B cell (primary cell): Measurements from ENCODE around the gene SWAP70. TPM values are rescaled to one million over a fixed set of nuclear protein-coding genes. Genes with fewer than 3 reads are reported as not detected.
A peak's percentile ranks its signal among the peaks of the same experiment; 100 is the strongest.

Experiments
- ATAC-seq: fragments of 200-7000 bp; cut with Tn5 transposase; one replicate; pipeline ENCODE4 v1.10.0; 2021; ENCODE audit warnings: low read depth, mild to moderate bottlenecking, moderate number of reproducible peaks, moderate library complexity
- CTCF ChIA-PET: fragments of 350-600 bp; sonication (Branson Sonifier 250); formaldehyde crosslinking; loops from one replicate; lab custom pipeline; 2021; ENCODE audit warnings: antibody characterized with exemption, inconsistent platforms; lab: Charles Lee
- POLR2A ChIA-PET: fragments of 350-600 bp; sonication (Branson Sonifier 250); formaldehyde crosslinking; loops from one replicate; lab custom pipeline; 2021; ENCODE audit warnings: antibody characterized with exemption; lab: Charles Lee
- DNase-seq: peaks from one replicate; pipeline ENCODE4 v3.0.0; 2013
- H2AFZ ChIP-seq: 2 replicates; pipeline ENCODE4 v1.6.1; 2012; ENCODE audit warnings: mild to moderate bottlenecking, low read depth, low read length; ENCODE audit not compliant: insufficient read depth, poor library complexity, severe bottlenecking
- H3K27ac ChIP-seq, 2 donors: 1 replicate in 1 of 2; 2 replicates in 1 of 2; pipeline ENCODE4 v1.5.1; 2012 to 2013; ENCODE audit warnings: low read length in 2 of 2, mild to moderate bottlenecking in 2 of 2, moderate library complexity in 1 of 2
- H3K27me3 ChIP-seq, 4 experiments: fragments of 200-600 bp in 1 of 4; sonication (generic) in 1 of 4; replicated peaks in 1 of 4; 1 replicate in 2 of 4; 2 replicates in 2 of 4; pipeline versions ENCODE4 v1.6.1 to v1.7.0; 2013 to 2016; ENCODE audit warnings: low read length in 3 of 4, mild to moderate bottlenecking in 2 of 4, mixed read lengths in 1 of 4, moderate library complexity in 1 of 4; ENCODE audit not compliant: insufficient read depth in 4 of 4, control insufficient read depth in 3 of 4; ENCODE audit errors: control extremely low read depth in 1 of 4
- H3K36me3 ChIP-seq, 2 experiments: replicated peaks in 1 of 2; 1 replicate in 1 of 2; 2 replicates in 1 of 2; pipeline versions ENCODE4 v1.6.1 to v1.7.1; 2013; ENCODE audit warnings: low read length in 1 of 2; ENCODE audit not compliant: insufficient read depth in 2 of 2, control insufficient read depth in 1 of 2; ENCODE audit errors: control extremely low read depth in 1 of 2, extremely low read depth in 1 of 2
- H3K4me1 ChIP-seq, 2 donors: fragments of 200-600 bp in 1 of 2; sonication (generic) in 1 of 2; 1 replicate in 1 of 2; 2 replicates in 1 of 2; pipeline versions ENCODE4 v1.5.1 to v1.6.1; 2013 to 2017; ENCODE audit warnings: low read length in 2 of 2; ENCODE audit not compliant: control insufficient read depth in 2 of 2, insufficient read depth in 2 of 2
- H3K4me2 ChIP-seq: replicated peaks from 2 replicates; pipeline ENCODE3; 2012; ENCODE audit warnings: mild to moderate bottlenecking, low read depth, low read length; ENCODE audit not compliant: poor library complexity, severe bottlenecking
- H3K4me3 ChIP-seq, 5 experiments: fragments of 200-600 bp in 1 of 5; sonication (generic) in 1 of 5; 1 replicate in 3 of 5; 2 replicates in 2 of 5; pipeline versions ENCODE4 v1.5.1 to v1.7.0; 2011 to 2016; ENCODE audit warnings: low read length in 4 of 5, mild to moderate bottlenecking in 4 of 5, low read depth in 2 of 5, control low read depth in 1 of 5, moderate library complexity in 1 of 5; ENCODE audit not compliant: insufficient read depth in 1 of 5; ENCODE audit errors: control extremely low read depth in 1 of 5, extremely low read depth in 1 of 5
- H3K79me2 ChIP-seq: fragments of 200-600 bp; sonication (generic); one replicate; pipeline ENCODE4 v1.6.0; 2016; ENCODE audit warnings: low read length; ENCODE audit not compliant: control insufficient read depth, insufficient read depth
- H3K9ac ChIP-seq: fragments of 200-600 bp; sonication (generic); 2 replicates; pipeline ENCODE4 v1.6.1; 2017; ENCODE audit warnings: mild to moderate bottlenecking, low read length, moderate library complexity
- H3K9me3 ChIP-seq, 3 donors: one replicate each; pipeline versions ENCODE4 v1.6.1 to v1.7.1; 2013; ENCODE audit warnings: low read length in 2 of 3; ENCODE audit not compliant: control insufficient read depth in 2 of 3, insufficient read depth in 1 of 3; ENCODE audit errors: control extremely low read depth in 1 of 3
- H4K20me1 ChIP-seq: 2 replicates; pipeline ENCODE4 v1.6.0; 2012; ENCODE audit warnings: mild to moderate bottlenecking, low read length; ENCODE audit not compliant: insufficient read depth, control insufficient read depth, poor library complexity, severe bottlenecking
- H3K27ac Mint-ChIP-seq: one replicate; pipeline ENCODE4 v1.8.0; 2021; ENCODE audit warnings: mixed read lengths
- H3K27me3 Mint-ChIP-seq: one replicate; pipeline ENCODE4 v1.8.0; 2021; ENCODE audit warnings: mixed read lengths
- H3K4me1 Mint-ChIP-seq: one replicate; pipeline ENCODE4 v1.8.0; 2021; ENCODE audit warnings: mixed read lengths
- H3K4me3 Mint-ChIP-seq: one replicate; pipeline ENCODE4 v1.8.0; 2021; ENCODE audit warnings: mixed read lengths
- H3K9me3 Mint-ChIP-seq: one replicate; pipeline ENCODE4 v1.8.0; 2022; ENCODE audit warnings: mixed read lengths; ENCODE audit not compliant: insufficient read depth
- CTCF ChIP-seq: fragments of 200-600 bp; IDR thresholded peaks from one replicate; pipeline ENCODE4 v1.8.0; 2022; ENCODE audit warnings: antibody characterized with exemption, mild to moderate bottlenecking
- EZH2 ChIP-seq: IDR thresholded peaks from 2 replicates; pipeline ENCODE4 v1.6.1; 2012; ENCODE audit warnings: borderline replicate concordance, low read depth, mild to moderate bottlenecking, moderate library complexity, low read length; ENCODE audit not compliant: insufficient read depth, poor library complexity, severe bottlenecking
- WGBS: methylation state at CpG from one replicate; pipeline ENCODE4 v1.1.5; 2013; ENCODE audit warnings: missing lambda C conversion rate; ENCODE audit not compliant: insufficient coverage; 5-methylcytosine and 5-hydroxymethylcytosine counted together
- intact Hi-C: fragments of 100-400 bp; cut with micrococcal nuclease; formaldehyde crosslinking; loops from one replicate; pipeline ENCODE4 v1.10.0; 2022
- polyA plus RNA-seq: library from polyadenylated mRNA; depleted of rRNA; stranded (reverse); fragments of >200 nt; gene quantifications from 2 replicates; pipeline ENCODE4 v1.2.3, GENCODE V29; 2012
- total RNA-seq, 2 donors: library from RNA; stranded (reverse); fragments of 120-200 nt in 1 of 2; gene quantifications; 1 replicate in 1 of 2; 2 replicates in 1 of 2; pipeline versions ENCODE4 v1.2.3 to v1.2.4, GENCODE V29; 2013 to 2022

SWAP70 gene
- total and polyA plus RNA-seq, 2 donors (not counting 1 experiment from before 2014, with no cell fraction given): 69.8 to 200 TPM

GRCh38 chr11:9738707-9739106, 74.8 kb downstream of the SWAP70 start:
- Histone ChIP-seq H3K9me3 (peaks cover 3 to 5% (median 4%) of the 10 kb centered on the region in 3 donors), H3K79me2 (peaks cover 82% of the 10 kb centered on the region), H3K4me1 (peaks cover 51 to 56% of the 10 kb centered on the region in 2 donors), H4K20me1 (no peaks in the 10 kb centered on the region), H3K4me2 (peak overlapping the region; percentile 42), H3K9ac (peak overlapping the region; percentile 30), H3K4me3 (no peak overlapping the region), H3K27me3 (no peaks in the 10 kb centered on the region), H2AFZ (no peak overlapping the region), H3K27ac (peak overlapping the region; percentile 70 to 94), H3K36me3 (peaks cover 21 to 87% of the 10 kb centered on the region in 2 experiments)
- Mint-ChIP-seq H3K27ac (peak overlapping the region; percentile 98), H3K4me3 (peak overlapping the region; percentile 84), H3K4me1 (peaks cover 71% of the 10 kb centered on the region), H3K27me3 (no peaks in the 10 kb centered on the region), H3K9me3 (no peaks in the 10 kb centered on the region)
- no peak for ATAC-seq
- intact Hi-C loops: loop anchor here (1.0 to 5.0 kb wide), 6 partner anchors 7 to 161 kb away; partner anchors contain the start of gene SWAP70
- no peak for DNase-seq
- TF ChIP-seq EZH2: no peak
- TF ChIP-seq CTCF: no peak
- ChIA-PET POLR2A (interaction anchor here (0.6 to 1.1 kb wide), 4 partner anchors 50 to 1119 kb away, joined by 3 to 8 read pairs (median 4); partner anchors contain the start of genes ZBED5 and ZNF143), CTCF (interaction anchor here (0.8 to 5.5 kb wide), 11 partner anchors 10 to 569 kb away, joined by 3 to 52 read pairs (median 4); no protein-coding TSS in a partner anchor)
- 100% methylated on average over 1 of the region's 1 CpG for WGBS
